Muscle of back (tissue), 10 donors: ENCODE measurements around the gene SIPA1L3. TPM values are rescaled to one million over a fixed set of nuclear protein-coding genes. Genes with fewer than 3 reads are reported as not detected.

Experiments used
- polyA plus RNA-seq, 10 donors: library from polyadenylated mRNA; unstranded; fragments of 120-200 nt; gene quantifications; one replicate each; pipeline ENCODE4 v1.2.1, GENCODE V29; 2013; ENCODE audit not compliant: insufficient read length in 10 of 10

Gene SIPA1L3
- polyA plus RNA-seq, 10 donors: 7.1 to 13.9 (median 9.5) TPM

Other genes starting within 250 kb of the SIPA1L3 start
- 1 to 10 TPM; 4.2 to 6.7 (median 5.4) TPM for gene ZNF607, start 187.4 kb upstream of the SIPA1L3 start, polyA plus RNA-seq
- 10 to 100 TPM in 5 of 10 donors, 1 to 10 TPM in 5; 7.2 to 16.2 (median 10.4) TPM for gene ZNF573, start 127.6 kb upstream of the SIPA1L3 start, polyA plus RNA-seq
- under 1 TPM; 0.05 to 0.33 (median 0.15) TPM for gene WDR87, start 614 bp upstream of the SIPA1L3 start, polyA plus RNA-seq